Ascending aorta (tissue), 2 donors: ENCODE results near the gene VILL. TPM values are rescaled to one million over a fixed set of nuclear protein-coding genes. Genes with fewer than 3 reads are reported as not detected.
A peak's percentile ranks its signal among the peaks of the same experiment; 100 is the strongest.

Experiments
- DNase-seq, 2 donors: peaks; one replicate each; pipeline ENCODE4 v3.0.0-alpha.2; 2019; ENCODE audit warnings: low spot score in 2 of 2
- H3K27ac ChIP-seq, 2 donors: fragments of 200-600 bp; sonication (generic); one replicate each; pipeline ENCODE4 v1.5.1; 2016 to 2017; ENCODE audit warnings: mild to moderate bottlenecking in 1 of 2
- H3K27me3 ChIP-seq: fragments of 200-600 bp; sonication (generic); one replicate; pipeline ENCODE4 v1.5.1; 2017
- H3K36me3 ChIP-seq, 2 donors: fragments of 200-600 bp; sonication (generic); one replicate each; pipeline ENCODE4 v1.5.1; 2016
- H3K4me1 ChIP-seq, 2 donors: fragments of 200-600 bp; sonication (generic); one replicate each; pipeline ENCODE4 v1.5.1; 2016 to 2017; ENCODE audit warnings: mild to moderate bottlenecking in 1 of 2
- H3K4me3 ChIP-seq, 2 donors: fragments of 200-600 bp; sonication (generic); one replicate each; pipeline ENCODE4 v1.5.1; 2016 to 2017; ENCODE audit warnings: mild to moderate bottlenecking in 1 of 2
- H3K9me3 ChIP-seq, 2 donors: fragments of 200-600 bp; sonication (generic); one replicate each; pipeline ENCODE4 v1.5.1; 2016
- CTCF ChIP-seq, 3 experiments: fragments of 200-600 bp in 2 of 3; fragments of 450-650 bp in 1 of 3; sonication (generic) in 2 of 3; IDR thresholded peaks; one replicate each; pipeline ENCODE4 v1.5.1; 2016 to 2019; ENCODE audit warnings: antibody characterized with exemption in 3 of 3, mild to moderate bottlenecking in 1 of 3, moderate library complexity in 1 of 3
- intact Hi-C: fragments of 100-400 bp; cut with DNase I; formaldehyde crosslinking; loops from one replicate; pipeline ENCODE4 v1.15.1; 2023
- total RNA-seq: library from RNA; depleted of rRNA; stranded (reverse); fragments of >200 nt; gene quantifications from one replicate; pipeline ENCODE4 v1.1.0, GENCODE V29; 2016

VILL gene
- total RNA-seq, 1 donor from 2014 or later: 6.3 TPM

DNA sequence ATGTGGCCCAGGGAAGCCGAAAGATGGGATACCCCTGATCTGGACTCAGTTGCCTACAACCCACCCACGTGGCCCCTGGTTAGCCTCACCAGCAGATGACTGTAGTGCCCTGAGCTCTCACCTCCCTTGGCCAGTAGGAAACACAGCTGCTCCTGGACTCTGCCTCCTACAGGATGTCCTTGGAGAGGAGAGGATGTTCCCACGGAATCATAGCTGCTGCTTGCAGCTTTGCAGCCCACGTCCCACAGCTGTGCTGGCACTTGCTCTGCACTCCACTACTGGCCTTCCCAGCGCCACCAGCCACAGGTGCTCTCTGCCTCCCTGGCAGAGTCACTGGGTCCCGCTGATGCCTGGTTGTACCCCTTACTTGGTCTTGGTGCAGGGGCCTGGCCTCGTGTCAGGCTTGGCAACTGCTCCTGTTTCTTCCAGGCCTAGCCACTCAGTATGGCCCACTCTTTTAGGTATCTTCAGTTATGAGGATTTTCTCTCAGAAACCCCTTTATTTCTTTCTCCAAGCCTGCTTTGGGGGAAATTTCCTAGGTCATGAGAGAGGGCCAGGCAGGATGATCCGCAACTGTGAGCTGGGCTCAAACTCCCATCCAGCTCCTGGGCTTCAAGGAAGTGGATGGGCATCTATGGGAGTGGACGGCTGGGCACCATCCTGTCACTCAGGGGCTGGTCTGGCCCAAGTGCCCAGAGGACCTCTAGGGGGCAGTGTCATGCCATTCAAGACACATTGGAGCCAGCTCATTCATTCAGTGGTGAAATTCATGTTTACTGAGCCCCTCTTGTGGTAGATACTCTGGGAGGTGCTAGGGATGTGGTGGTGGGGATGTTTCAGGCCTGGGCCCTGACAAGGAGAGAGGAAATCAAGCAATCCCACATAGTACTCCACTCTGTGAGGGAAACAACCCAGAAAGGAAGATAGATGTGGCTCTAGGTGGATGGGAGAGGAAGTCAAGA lies 16.2 kb upstream of the VILL start:
- Histone ChIP-seq H3K9me3 (no peaks in the 10 kb centered on the region), H3K27me3 (no peaks in the 10 kb centered on the region), H3K36me3 (peaks cover 35 to 51% of the 10 kb centered on the region in 2 donors), H3K4me1 (no peaks in the 10 kb centered on the region), H3K27ac (no peak overlapping the region), H3K4me3 (no peak overlapping the region)
- peak in 1 of 2 donors; percentile 79 for DNase-seq
- TF ChIP-seq CTCF (IDR thresholded peaks at IDR 0.05): peak; percentile 55 to 70 (median 65)
- intact Hi-C loops: no loop called here

- H3K27ac ChIP-seq: no peak overlapping the region
- H3K36me3 ChIP-seq: peaks cover 38 to 48% of the 10 kb centered on the region in 2 donors
- no peak for DNase-seq
- no peak for TF ChIP-seq CTCF (IDR thresholded peaks at IDR 0.05)
- intact Hi-C loops: no loop called here
- no peaks in the 10 kb centered on the region for H3K27me3 ChIP-seq
- H3K4me1 ChIP-seq: no peaks in the 10 kb centered on the region
- no peaks in the 10 kb centered on the region for H3K9me3 ChIP-seq
- no peak overlapping the region for H3K4me3 ChIP-seq
Observed at GRCh38 chr3:37979541-37980461, 10.8 kb upstream of the VILL start.

DNA sequence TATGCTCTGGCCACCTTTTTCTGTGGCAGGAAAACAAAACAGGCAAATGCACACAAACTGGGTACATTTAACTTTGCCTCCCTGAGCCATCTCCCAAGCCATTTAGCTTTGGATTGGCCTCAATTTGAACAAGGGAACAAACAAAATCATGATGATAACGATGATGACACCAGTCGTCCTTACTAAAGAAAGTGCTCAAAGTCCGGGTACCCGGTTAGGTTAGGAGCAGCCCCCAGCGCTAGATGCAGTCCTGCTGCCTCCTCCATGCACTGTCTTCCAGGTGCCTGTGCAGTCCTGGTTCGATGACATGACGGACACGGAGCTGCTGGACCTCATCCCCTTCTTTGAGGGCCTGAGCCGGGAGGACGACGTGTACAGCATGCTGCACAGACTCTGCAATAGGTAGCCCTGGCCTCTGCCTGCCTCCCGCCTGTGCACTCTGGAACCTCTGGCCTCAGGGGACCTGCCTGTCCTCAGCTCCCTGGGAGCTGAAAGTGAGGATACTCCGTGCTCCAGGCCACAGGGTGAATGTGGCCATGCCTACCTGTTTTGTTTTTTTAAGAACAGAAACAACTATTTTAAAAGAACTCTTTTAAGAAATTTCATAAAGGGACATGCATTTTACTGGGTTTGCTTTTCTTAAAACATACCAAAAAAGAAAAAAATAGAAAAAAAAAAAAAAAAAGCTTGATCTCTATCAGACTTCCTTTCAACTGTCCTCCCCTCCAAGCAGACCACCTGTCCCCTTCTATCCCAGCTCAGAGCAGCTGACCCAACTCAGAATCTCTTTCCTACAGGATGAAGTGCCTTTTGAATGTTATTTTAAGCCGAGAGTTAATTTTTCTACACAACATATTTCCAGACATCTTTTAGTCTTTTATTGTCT lies 9.9 kb upstream of the VILL start:
- Histone ChIP-seq H3K36me3 (peaks cover 36 to 46% of the 10 kb centered on the region in 2 donors), H3K27ac (no peak overlapping the region), H3K4me1 (no peaks in the 10 kb centered on the region), H3K9me3 (no peaks in the 10 kb centered on the region), H3K4me3 (no peak overlapping the region), H3K27me3 (no peaks in the 10 kb centered on the region)
- no peak for DNase-seq
- intact Hi-C loops: no loop called here
- no peak for TF ChIP-seq CTCF (IDR thresholded peaks at IDR 0.05)

DNA sequence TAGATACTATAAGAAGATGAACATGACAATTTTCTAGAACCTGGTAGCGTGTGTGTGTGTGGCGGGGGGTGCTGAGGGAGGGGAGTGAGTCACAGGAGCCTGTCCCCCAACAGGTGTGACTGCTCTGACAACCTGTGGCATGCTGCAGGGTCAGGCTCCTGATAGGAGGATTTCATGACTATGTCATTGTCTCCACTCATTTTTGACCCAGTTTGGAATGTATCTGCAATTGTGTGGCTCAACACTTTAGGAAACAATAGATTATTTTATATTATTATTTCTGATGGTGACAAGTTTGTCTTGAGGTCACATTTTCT lies 9.3 kb upstream of the VILL start:
- no peak overlapping the region for H3K27ac ChIP-seq
- no peak overlapping the region for H3K4me3 ChIP-seq
- peaks cover 30 to 40% of the 10 kb centered on the region in 2 donors for H3K36me3 ChIP-seq
- no peak for DNase-seq
- H3K27me3 ChIP-seq: no peaks in the 10 kb centered on the region
- intact Hi-C loops: no loop called here
- H3K4me1 ChIP-seq: no peaks in the 10 kb centered on the region
- no peaks in the 10 kb centered on the region for H3K9me3 ChIP-seq
- TF ChIP-seq CTCF (IDR thresholded peaks at IDR 0.05): no peak

DNA sequence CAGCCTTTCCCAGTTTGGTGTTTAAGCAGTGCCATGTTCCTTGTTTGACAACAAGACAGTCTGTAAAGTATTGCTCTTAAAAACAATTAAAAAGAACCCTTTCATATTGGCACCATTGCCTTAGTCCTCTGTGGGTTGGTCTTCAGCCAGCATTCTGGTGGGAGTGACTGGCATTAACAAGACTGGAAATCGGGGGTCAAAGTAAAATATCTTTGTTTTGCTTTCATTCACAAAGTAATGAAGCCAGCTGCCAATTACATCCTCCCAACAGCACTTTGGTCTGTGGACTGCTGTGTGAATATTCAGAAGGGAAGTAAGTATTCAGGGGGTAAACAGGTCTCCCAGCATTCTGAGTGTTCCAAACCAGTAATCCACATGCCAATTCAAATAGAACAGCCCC lies 8.3 kb upstream of the VILL start:
- Histone ChIP-seq H3K27me3 (no peaks in the 10 kb centered on the region), H3K4me1 (no peaks in the 10 kb centered on the region), H3K4me3 (no peak overlapping the region), H3K27ac (no peak overlapping the region), H3K9me3 (no peaks in the 10 kb centered on the region), H3K36me3 (peaks cover 25 to 30% of the 10 kb centered on the region in 2 donors)
- intact Hi-C loops: no loop called here
- TF ChIP-seq CTCF (IDR thresholded peaks at IDR 0.05): no peak
- no peak for DNase-seq
